Gastrocnemius medialis (tissue), 4 donors: ENCODE data around the gene ZRANB3.

Experiments
- POLR2A ChIP-seq, 2 donors: fragments of 450-650 bp; IDR thresholded peaks; one replicate each; pipeline ENCODE4 v1.6.1; 2017; ENCODE audit warnings: antibody characterized with exemption in 2 of 2, mild to moderate bottlenecking in 2 of 2, moderate library complexity in 2 of 2
- TF ChIP-seq, protein P1 (sequence below), 5 experiments: fragments of 450-650 bp in 3 of 5; fragments of 200-600 bp in 2 of 5; sonication (generic) in 2 of 5; IDR thresholded peaks in 4 of 5; conservative IDR thresholded peaks in 1 of 5; 1 replicate in 4 of 5; 2 replicates in 1 of 5; pipeline ENCODE4 v1.5.1; 2016 to 2019; ENCODE audit warnings: antibody characterized with exemption in 5 of 5, mild to moderate bottlenecking in 3 of 5, moderate library complexity in 3 of 5

DNA sequence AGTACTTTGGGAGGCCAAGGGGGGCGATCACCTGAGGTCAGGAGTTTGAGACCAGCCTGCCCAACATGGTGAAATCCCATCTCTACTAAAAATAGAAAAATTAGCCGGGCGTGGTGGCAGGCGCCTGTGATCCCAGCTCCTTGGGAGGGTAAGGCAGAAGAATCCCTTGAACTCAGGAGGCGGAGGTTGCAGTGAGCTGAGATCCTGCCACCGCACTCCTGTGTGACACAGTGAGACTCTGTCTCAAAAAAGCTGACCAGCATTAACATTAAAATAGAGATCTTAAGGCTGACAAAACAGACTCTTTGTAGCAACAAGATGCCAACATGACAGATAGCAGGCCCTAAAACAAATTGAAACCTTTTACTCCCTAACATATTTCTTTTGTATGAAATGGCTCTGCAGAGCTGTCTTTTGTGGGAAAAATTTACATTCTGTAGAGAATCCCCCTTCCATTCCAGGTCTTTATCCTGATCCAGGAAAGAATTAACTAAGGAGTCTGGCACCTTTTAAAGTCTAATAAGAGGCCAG is 265.0 kb downstream of the ZRANB3 start:
- TF ChIP-seq, protein P1, sequence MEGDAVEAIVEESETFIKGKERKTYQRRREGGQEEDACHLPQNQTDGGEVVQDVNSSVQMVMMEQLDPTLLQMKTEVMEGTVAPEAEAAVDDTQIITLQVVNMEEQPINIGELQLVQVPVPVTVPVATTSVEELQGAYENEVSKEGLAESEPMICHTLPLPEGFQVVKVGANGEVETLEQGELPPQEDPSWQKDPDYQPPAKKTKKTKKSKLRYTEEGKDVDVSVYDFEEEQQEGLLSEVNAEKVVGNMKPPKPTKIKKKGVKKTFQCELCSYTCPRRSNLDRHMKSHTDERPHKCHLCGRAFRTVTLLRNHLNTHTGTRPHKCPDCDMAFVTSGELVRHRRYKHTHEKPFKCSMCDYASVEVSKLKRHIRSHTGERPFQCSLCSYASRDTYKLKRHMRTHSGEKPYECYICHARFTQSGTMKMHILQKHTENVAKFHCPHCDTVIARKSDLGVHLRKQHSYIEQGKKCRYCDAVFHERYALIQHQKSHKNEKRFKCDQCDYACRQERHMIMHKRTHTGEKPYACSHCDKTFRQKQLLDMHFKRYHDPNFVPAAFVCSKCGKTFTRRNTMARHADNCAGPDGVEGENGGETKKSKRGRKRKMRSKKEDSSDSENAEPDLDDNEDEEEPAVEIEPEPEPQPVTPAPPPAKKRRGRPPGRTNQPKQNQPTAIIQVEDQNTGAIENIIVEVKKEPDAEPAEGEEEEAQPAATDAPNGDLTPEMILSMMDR (IDR thresholded peaks at IDR 0.05 in 4 of 5, conservative IDR thresholded peaks at IDR 0.05 in 1 of 5) = no peak
- TF ChIP-seq POLR2A (IDR thresholded peaks at IDR 0.05) = no peak
